ENCODE data around the gene SH3GL1. TPM values are rescaled to one million over a fixed set of nuclear protein-coding genes. Genes with fewer than 3 reads are reported as not detected.
A peak's percentile ranks its signal among the peaks of the same experiment; 100 is the strongest.

SH3GL1 gene
- total and polyA plus RNA-seq, 10 of the 15 experiments (the other 5 are each of a cell fraction or from before 2014, with no cell fraction given) = 0.93 to 47.4 (median 28.4) TPM

DNA sequence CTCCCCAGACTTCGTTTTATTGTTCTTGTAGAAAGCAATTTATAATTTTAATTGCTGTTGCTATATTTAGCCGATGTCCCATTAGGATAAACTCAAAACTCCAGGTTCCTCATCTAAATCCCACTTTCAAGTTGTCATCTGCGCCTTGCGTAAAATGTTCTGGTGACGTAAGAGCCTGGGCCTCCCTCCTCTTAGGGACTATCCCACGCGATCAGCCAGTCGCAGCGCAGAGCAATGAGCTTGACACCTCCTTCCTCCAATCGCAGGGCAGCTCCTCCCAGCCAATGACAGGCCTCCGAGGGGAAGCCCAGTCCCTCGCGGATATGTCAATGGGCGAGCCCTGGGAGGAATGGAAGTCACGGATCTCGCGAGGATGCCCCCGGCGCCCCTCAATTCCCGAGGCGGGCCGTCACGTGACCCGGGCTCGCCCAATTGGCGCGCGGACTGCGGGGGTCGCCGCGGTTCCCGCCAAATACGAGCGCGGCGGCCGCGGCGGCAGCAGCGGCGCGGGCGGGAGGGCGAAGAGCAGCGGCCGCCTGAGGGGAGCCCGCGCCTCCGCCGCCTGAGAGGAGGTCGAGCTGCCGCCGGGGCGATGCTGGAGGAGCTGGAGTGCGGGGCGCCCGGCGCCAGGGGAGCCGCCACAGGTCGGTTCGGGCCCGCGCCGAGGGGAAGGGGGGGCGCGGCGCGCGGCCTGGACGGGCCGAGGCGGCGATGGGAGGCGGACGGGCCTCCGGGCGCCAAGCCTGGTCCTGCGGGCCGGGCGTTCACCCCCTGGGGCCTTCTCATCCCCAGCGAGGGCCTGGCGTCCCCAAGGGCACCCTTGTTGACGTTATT lies 2.0 kb upstream of the SH3GL1 start, which contains the start of gene CHAF1A (continued):
- TF ChIP-seq, protein P1, sequence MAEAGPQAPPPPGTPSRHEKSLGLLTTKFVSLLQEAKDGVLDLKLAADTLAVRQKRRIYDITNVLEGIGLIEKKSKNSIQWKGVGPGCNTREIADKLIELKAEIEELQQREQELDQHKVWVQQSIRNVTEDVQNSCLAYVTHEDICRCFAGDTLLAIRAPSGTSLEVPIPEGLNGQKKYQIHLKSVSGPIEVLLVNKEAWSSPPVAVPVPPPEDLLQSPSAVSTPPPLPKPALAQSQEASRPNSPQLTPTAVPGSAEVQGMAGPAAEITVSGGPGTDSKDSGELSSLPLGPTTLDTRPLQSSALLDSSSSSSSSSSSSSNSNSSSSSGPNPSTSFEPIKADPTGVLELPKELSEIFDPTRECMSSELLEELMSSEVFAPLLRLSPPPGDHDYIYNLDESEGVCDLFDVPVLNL (IDR thresholded peaks at IDR 0.05; ENCODE audit: low read depth, low read length) = peak; percentile 90
- TF ChIP-seq ZBTB11 (CRISPR knock-in tag; IDR thresholded peaks at IDR 0.05) (peak; percentile 59), CHD4 (IDR thresholded peaks at IDR 0.05) (no peak), MLLT1 (IDR thresholded peaks at IDR 0.05) (0 out of 2 replicates have a peak, but pooled peaks have one; percentile 22), ZBTB40 (IDR thresholded peaks at IDR 0.05; ENCODE audit: borderline replicate concordance) (peak; percentile 44; the same call in 1 of the 2 replicates), MYB (IDR thresholded peaks at IDR 0.05; ENCODE audit: borderline replicate concordance, low read depth, low read length) (no peak), SP1 (IDR thresholded peaks at IDR 0.05; ENCODE audit: low read depth, low read length) (peak; percentile 98), IRF4 (IDR thresholded peaks at IDR 0.05; ENCODE audit: low read depth, low read length) (no peak), SIN3A (IDR thresholded peaks at IDR 0.05; ENCODE audit: low read depth, low read length) (peak; percentile 98), MYC (IDR thresholded peaks at IDR 0.05; ENCODE audit: insufficient read depth, insufficient read length, insufficient replicate concordance, low read length, severe bottlenecking) (no peak), CEBPB (IDR thresholded peaks at IDR 0.05; ENCODE audit: borderline replicate concordance in 1 of 2, low read depth in 2 of 2, low read length in 2 of 2) (no peak), ATF3 (IDR thresholded peaks at IDR 0.05; ENCODE audit: borderline replicate concordance, extremely low read depth, low read depth, low read length) (peak; percentile 72; the same call in 1 of the 2 replicates), CBFB (IDR thresholded peaks at IDR 0.05; ENCODE audit: low read depth) (peak; percentile 95), PML (IDR thresholded peaks at IDR 0.05; ENCODE audit: low read length) (no peak)
- TF ChIP-seq, protein P2, sequence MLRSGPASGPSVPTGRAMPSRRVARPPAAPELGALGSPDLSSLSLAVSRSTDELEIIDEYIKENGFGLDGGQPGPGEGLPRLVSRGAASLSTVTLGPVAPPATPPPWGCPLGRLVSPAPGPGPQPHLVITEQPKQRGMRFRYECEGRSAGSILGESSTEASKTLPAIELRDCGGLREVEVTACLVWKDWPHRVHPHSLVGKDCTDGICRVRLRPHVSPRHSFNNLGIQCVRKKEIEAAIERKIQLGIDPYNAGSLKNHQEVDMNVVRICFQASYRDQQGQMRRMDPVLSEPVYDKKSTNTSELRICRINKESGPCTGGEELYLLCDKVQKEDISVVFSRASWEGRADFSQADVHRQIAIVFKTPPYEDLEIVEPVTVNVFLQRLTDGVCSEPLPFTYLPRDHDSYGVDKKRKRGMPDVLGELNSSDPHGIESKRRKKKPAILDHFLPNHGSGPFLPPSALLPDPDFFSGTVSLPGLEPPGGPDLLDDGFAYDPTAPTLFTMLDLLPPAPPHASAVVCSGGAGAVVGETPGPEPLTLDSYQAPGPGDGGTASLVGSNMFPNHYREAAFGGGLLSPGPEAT (IDR thresholded peaks at IDR 0.05; ENCODE audit: low read depth) = peak; percentile 97
